G401 (cell line): ENCODE data around the gene TAOK2. TPM values are rescaled to one million over a fixed set of nuclear protein-coding genes. Genes with fewer than 3 reads are reported as not detected.
A peak's percentile ranks its signal among the peaks of the same experiment; 100 is the strongest.
"Not testable (repeated sequence)": the region's sequence is repeated elsewhere in the genome, so short reads cannot be mapped to it uniquely, and the experiment has no call there.

Source experiments
- DNase-seq: peaks from one replicate; pipeline ENCODE4 v3.0.0-alpha.2; 2015; ENCODE audit warnings: low spot score
- in situ Hi-C: cut with HindIII; loops from 2 replicates; pipeline ENCODE4 v1.10.0; 2016; ENCODE audit warnings: low sequenced_read_pairs, mixed read lengths
- total RNA-seq: library from RNA; depleted of rRNA; stranded (reverse); fragments of >200 nt; shearing (Covaris generic); gene quantifications from 2 replicates; pipeline ENCODE4 v1.2.3, GENCODE V29; 2014; rRNA removed

Gene TAOK2
- total RNA-seq, 1 experiment from 2014 or later: 59.3 TPM

- in situ Hi-C loops: no loop called here
- no peak for DNase-seq
These were observed 66.6 kb downstream of the TAOK2 start for GRCh38 chr16:30040221-30040620.

- DNase-seq, in situ Hi-C loops: not testable (repeated sequence)
These were observed 67.0 kb downstream of the TAOK2 start for GRCh38 chr16:30040690-30041089.

- DNase-seq: peak; percentile 30
- in situ Hi-C loops: no loop called here
These were observed 68.2 kb downstream of the TAOK2 start for GRCh38 chr16:30041841-30042240.

Other genes with a start within 250 kb of the TAOK2 start
- gene C16orf54, start 227.9 kb upstream of the TAOK2 start, total RNA-seq: not detected in 2 replicates
- gene ZG16, start 195.6 kb upstream of the TAOK2 start, total RNA-seq: not detected in 2 replicates
- 169 and 171 TPM in 2 replicates for gene KIF22, start 183.1 kb upstream of the TAOK2 start, total RNA-seq
- 469 and 478 TPM in 2 replicates for gene MAZ, start 167.3 kb upstream of the TAOK2 start, total RNA-seq
- 4.7 and 6.2 TPM in 2 replicates for gene PRRT2, start 161.7 kb upstream of the TAOK2 start, total RNA-seq
- gene PAGR1, start 157.7 kb upstream of the TAOK2 start, total RNA-seq: 69.9 and 78.4 TPM in 2 replicates
- gene MVP, start 153.4 kb upstream of the TAOK2 start, total RNA-seq: 17.2 and 32.7 TPM in 2 replicates
- 47.7 and 56.2 TPM in 2 replicates for gene CDIPT, start 110.6 kb upstream of the TAOK2 start, total RNA-seq
- gene SEZ6L2, start 74.3 kb upstream of the TAOK2 start, total RNA-seq: 43.5 and 50.4 TPM in 2 replicates
- gene ASPHD1, start 73.4 kb upstream of the TAOK2 start, total RNA-seq: 25.5 and 28.5 TPM in 2 replicates
- 3.2 and 3.9 TPM in 2 replicates for gene KCTD13, start 47.6 kb upstream of the TAOK2 start, total RNA-seq
- gene TMEM219, start 11.8 kb upstream of the TAOK2 start, total RNA-seq: 78.5 and 123 TPM in 2 replicates
- gene HIRIP3, start 21.7 kb downstream of the TAOK2 start, total RNA-seq: 15.0 and 16.7 TPM in 2 replicates
- gene INO80E, start 22.4 kb downstream of the TAOK2 start, total RNA-seq: 72.4 and 97.0 TPM in 2 replicates
- not detected in 2 replicates for gene DOC2A, start 37.2 kb downstream of the TAOK2 start, total RNA-seq
- not detected in 2 replicates for gene C16orf92, start 49.3 kb downstream of the TAOK2 start, total RNA-seq
- 1.3 TPM in 1 of 2 replicates, not detected in the other for gene TLCD3B, start 57.4 kb downstream of the TAOK2 start, total RNA-seq
- 432 and 515 TPM in 2 replicates for gene ALDOA, start 91.9 kb downstream of the TAOK2 start, total RNA-seq
- gene PPP4C, start 102.1 kb downstream of the TAOK2 start, total RNA-seq: 225 and 232 TPM in 2 replicates
- not detected in 2 replicates for gene TBX6, start 118.1 kb downstream of the TAOK2 start, total RNA-seq
- gene YPEL3, start 122.3 kb downstream of the TAOK2 start, total RNA-seq: not detected in 2 replicates
- 0.12 TPM in 1 of 2 replicates, not detected in the other for gene GDPD3, start 139.7 kb downstream of the TAOK2 start, total RNA-seq
- gene MAPK3, start 149.4 kb downstream of the TAOK2 start, total RNA-seq: 34.6 and 37.0 TPM in 2 replicates
- 35.9 and 41.8 TPM in 2 replicates for gene CORO1A, start 209.7 kb downstream of the TAOK2 start, total RNA-seq
- 39.0 and 103 TPM in 2 replicates for gene BOLA2B, start 219.8 kb downstream of the TAOK2 start, total RNA-seq
- gene SLX1A, start 220.0 kb downstream of the TAOK2 start, total RNA-seq: 57.9 and 108 TPM in 2 replicates
- 0.75 and 7.5 TPM in 2 replicates for gene SULT1A3, start 225.4 kb downstream of the TAOK2 start, total RNA-seq